Esophagus squamous epithelium (tissue), 5 donors: ENCODE results near the gene CTCF. TPM values are rescaled to one million over a fixed set of nuclear protein-coding genes. Genes with fewer than 3 reads are reported as not detected.

Experiments used
- DNase-seq: peaks from one replicate; lab custom pipeline; 2025; lab: John Stamatoyannopoulos, UW
- H3K27ac ChIP-seq, 4 donors: fragments of 200-600 bp; sonication (generic); one replicate each; pipeline ENCODE4 v1.5.1; 2016 to 2019; ENCODE audit warnings: mild to moderate bottlenecking in 1 of 4
- H3K27me3 ChIP-seq, 4 donors: fragments of 200-600 bp; sonication (generic); 1 replicate in 3 of 4; 2 replicates in 1 of 4; pipeline versions ENCODE4 v1.5.1 to v1.6.0; 2017 to 2021; ENCODE audit warnings: antibody characterized with exemption in 1 of 4
- H3K36me3 ChIP-seq, 3 donors: fragments of 200-600 bp; sonication (generic); one replicate each; pipeline ENCODE4 v1.5.1; 2016 to 2019
- H3K4me1 ChIP-seq, 3 donors: fragments of 200-600 bp; sonication (generic); one replicate each; pipeline ENCODE4 v1.5.1; 2017 to 2019
- H3K4me3 ChIP-seq, 4 donors: fragments of 200-600 bp; sonication (generic); 1 replicate in 3 of 4; 2 replicates in 1 of 4; pipeline ENCODE4 v1.5.1; 2016 to 2019; ENCODE audit warnings: mild to moderate bottlenecking in 2 of 4, moderate library complexity in 1 of 4
- H3K9me3 ChIP-seq, 3 donors: fragments of 200-600 bp; sonication (generic); one replicate each; pipeline ENCODE4 v1.5.1; 2016 to 2019
- CTCF ChIP-seq, 6 experiments: fragments of 450-650 bp in 4 of 6; fragments of 200-600 bp in 2 of 6; sonication (generic) in 2 of 6; IDR thresholded peaks; one replicate each; pipeline ENCODE4 v1.5.1; 2016 to 2019; ENCODE audit warnings: antibody characterized with exemption in 6 of 6, mild to moderate bottlenecking in 4 of 6, moderate library complexity in 4 of 6
- POLR2A ChIP-seq, 4 donors: fragments of 450-650 bp; IDR thresholded peaks; one replicate each; pipeline ENCODE4 v1.6.1; 2017; ENCODE audit warnings: antibody characterized with exemption in 4 of 4, mild to moderate bottlenecking in 4 of 4, moderate library complexity in 3 of 4
- WGBS, 2 donors: methylation state at CpG; one replicate each; pipeline ENCODE4 v1.1.5; 2018; 5-methylcytosine and 5-hydroxymethylcytosine counted together
- intact Hi-C: fragments of 100-400 bp; cut with DNase I; formaldehyde crosslinking; loops from one replicate; pipeline ENCODE4 v1.15.0; 2022
- total RNA-seq, 4 donors: library from RNA; depleted of rRNA; stranded (reverse); fragments of >200 nt; gene quantifications; one replicate each; pipeline ENCODE4 v1.1.0, GENCODE V29; 2016
- donor health status: DM: yes; HTN: yes; CAD: no.

Gene CTCF
- total RNA-seq, 4 donors from 2014 or later, result 29.9 to 35.5 (median 33.5) TPM

GRCh38 chr16:67534431-67534830 is 27.9 kb upstream of the CTCF start:
- H3K4me1 ChIP-seq, result peaks cover 33 to 95% (median 33%) of the 10 kb centered on the region in 3 donors

GRCh38 chr16:67535201-67535600 is 27.1 kb upstream of the CTCF start:
- no peak overlapping the region for H3K27ac ChIP-seq
- no peaks in the 10 kb centered on the region for H3K9me3 ChIP-seq
- H3K4me3 ChIP-seq, result no peak overlapping the region
- peaks cover 0 to 12% (median 0%) of the 10 kb centered on the region in 4 donors for H3K27me3 ChIP-seq
- H3K36me3 ChIP-seq, result peaks cover 0 to 11% (median 10%) of the 10 kb centered on the region in 3 donors
- DNase-seq, result no peak
- WGBS, 2 donors, result 73 to 93% methylated on average over 1 to 2 of the region's 2 CpGs
- TF ChIP-seq POLR2A (IDR thresholded peaks at IDR 0.05), result no peak
- no peak for TF ChIP-seq CTCF (IDR thresholded peaks at IDR 0.05)
- peaks cover 26 to 95% (median 32%) of the 10 kb centered on the region in 3 donors for H3K4me1 ChIP-seq
- intact Hi-C loops, result no loop called here

More at GRCh38 chr16:67534431-67534830, 27.9 kb upstream of the CTCF start:
- Histone ChIP-seq H3K36me3 (peaks cover 0 to 4% (median 2%) of the 10 kb centered on the region in 3 donors), H3K9me3 (no peaks in the 10 kb centered on the region), H3K27me3 (peaks cover 0 to 19% (median 0%) of the 10 kb centered on the region in 4 donors), H3K27ac (no peak overlapping the region), H3K4me3 (no peak overlapping the region)
- intact Hi-C loops, result no loop called here
- TF ChIP-seq POLR2A (IDR thresholded peaks at IDR 0.05), result no peak
- no peak for TF ChIP-seq CTCF (IDR thresholded peaks at IDR 0.05)
- no peak for DNase-seq

DNA sequence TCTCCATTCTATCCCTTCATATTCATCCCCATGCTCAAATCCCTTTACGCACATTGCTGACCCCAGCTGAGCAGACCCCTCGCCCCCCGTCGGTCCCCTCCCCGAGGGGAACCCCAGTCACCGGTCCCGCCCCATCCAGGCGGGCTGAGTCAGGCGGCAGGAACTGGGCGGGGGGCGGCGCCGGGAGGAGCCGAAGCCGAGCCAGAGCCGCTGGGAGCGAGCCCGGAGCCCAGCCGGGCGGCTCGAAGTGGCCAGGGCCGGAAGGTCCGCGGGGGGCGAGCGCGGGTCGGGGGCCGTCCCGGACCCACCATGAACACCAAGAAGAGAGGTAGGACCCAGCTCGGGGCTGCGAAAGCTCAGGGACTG is 25.1 kb upstream of the CTCF start:
- 0 to 9% methylated on average over 1 of the region's 32 CpGs for WGBS, 2 donors
- Histone ChIP-seq H3K9me3 (no peaks in the 10 kb centered on the region), H3K4me1 (peaks cover 17 to 94% (median 30%) of the 10 kb centered on the region in 3 donors), H3K4me3 (peak overlapping the region; percentile 67 to 82 (median 79)), H3K27me3 (no peaks in the 10 kb centered on the region), H3K27ac (peak overlapping the region; percentile 84 to 92 (median 88)), H3K36me3 (peaks cover 11 to 32% (median 16%) of the 10 kb centered on the region in 3 donors)
- TF ChIP-seq CTCF (IDR thresholded peaks at IDR 0.05) (no peak), POLR2A (IDR thresholded peaks at IDR 0.05) (peak in 2 of 4 donors; percentile 50 to 62)
- no peak for DNase-seq
- intact Hi-C loops, result no loop called here

GRCh38 chr16:67537636-67538591 is 24.4 kb upstream of the CTCF start:
- WGBS, 2 donors, result 0 to 7% methylated on average over 3 to 5 of the region's 97 CpGs
- peak overlapping the region; percentile 67 to 82 (median 79) for H3K4me3 ChIP-seq
- DNase-seq, result no peak
- H3K27me3 ChIP-seq, result no peaks in the 10 kb centered on the region
- peaks cover 17 to 95% (median 30%) of the 10 kb centered on the region in 3 donors for H3K4me1 ChIP-seq
- intact Hi-C loops, result no loop called here
- H3K36me3 ChIP-seq, result peaks cover 13 to 39% (median 16%) of the 10 kb centered on the region in 3 donors
- H3K27ac ChIP-seq, result peak overlapping the region; percentile 84 to 92 (median 88)
- no peak for TF ChIP-seq CTCF (IDR thresholded peaks at IDR 0.05)
- no peak for TF ChIP-seq POLR2A (IDR thresholded peaks at IDR 0.05)
- no peaks in the 10 kb centered on the region for H3K9me3 ChIP-seq

- H3K27ac ChIP-seq, result peak overlapping the region; percentile 84 to 92 (median 88)
- WGBS, 2 donors, result 81% methylated on average over 3 of the region's 23 CpGs; no CpG with 5 or more reads in 1 of the 2 donors
- intact Hi-C loops, result no loop called here
- DNase-seq, result no peak
- peaks cover 16 to 46% (median 17%) of the 10 kb centered on the region in 3 donors for H3K36me3 ChIP-seq
- peak overlapping the region; percentile 67 to 82 (median 79) for H3K4me3 ChIP-seq
- TF ChIP-seq CTCF (IDR thresholded peaks at IDR 0.05), result no peak
- TF ChIP-seq POLR2A (IDR thresholded peaks at IDR 0.05), result no peak
- H3K9me3 ChIP-seq, result no peaks in the 10 kb centered on the region
- H3K27me3 ChIP-seq, result no peaks in the 10 kb centered on the region
- peaks cover 17 to 96% (median 27%) of the 10 kb centered on the region in 3 donors for H3K4me1 ChIP-seq
These were observed 23.6 kb upstream of the CTCF start for GRCh38 chr16:67538666-67539101.
